GM11168 (cell line): ENCODE measurements around the gene ATXN10.
"Not testable (repeated sequence)": the region's sequence is repeated elsewhere in the genome, so short reads cannot be mapped to it uniquely, and the experiment has no call there.

ENCODE experiments used
- in situ Hi-C: fragments of 300-500 bp; cut with MboI; formaldehyde crosslinking; loops from one replicate; pipeline ENCODE4 v1.12.0; 2022; ENCODE audit warnings: low sequenced_read_pairs; ENCODE audit not compliant: unreplicated experiment

Gene ATXN10

DNA sequence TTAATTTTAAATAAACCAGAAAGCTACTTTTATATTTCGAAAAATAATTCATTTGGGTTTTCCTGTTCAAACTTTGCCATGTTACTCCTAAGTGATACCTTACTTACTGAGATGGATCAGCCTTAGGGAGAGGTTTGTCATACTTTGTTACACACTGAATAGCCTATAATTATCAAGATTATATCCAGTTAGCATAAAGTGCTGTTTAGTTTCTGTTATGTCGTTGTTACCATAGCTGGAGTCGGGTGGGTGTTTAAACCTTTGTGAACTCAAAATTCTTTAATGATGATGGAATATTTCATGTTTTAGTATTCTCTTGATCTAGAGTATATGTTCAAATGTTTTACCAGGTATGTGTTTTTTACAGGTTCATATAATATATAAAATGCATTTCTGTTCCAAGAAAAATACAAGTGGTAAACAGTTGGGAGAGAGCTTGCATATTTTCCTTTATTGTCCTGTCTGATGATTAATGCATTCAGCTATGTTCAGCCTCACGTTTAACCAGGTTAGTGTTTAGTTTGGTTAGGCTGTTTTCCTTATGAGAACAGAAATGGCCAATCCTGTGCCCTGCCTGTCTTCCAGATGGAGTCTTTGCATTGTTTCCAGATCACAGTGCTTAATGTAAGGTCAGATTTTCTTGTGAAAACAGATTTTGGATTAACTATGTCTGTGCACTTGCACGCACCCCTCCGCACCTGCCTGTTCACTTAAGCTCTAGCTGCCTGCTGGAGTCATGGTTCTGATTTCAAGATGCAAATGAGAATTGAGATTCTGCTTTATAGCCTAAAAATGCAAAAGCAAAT, 105.6 kb downstream of the ATXN10 start:
- in situ Hi-C loops, result no loop called here

GRCh38 chr22:45777852-45778375, 106.3 kb downstream of the ATXN10 start:
- in situ Hi-C loops, result no loop called here

- in situ Hi-C loops, result no loop called here
Observed at GRCh38 chr22:45781459-45781858, 109.8 kb downstream of the ATXN10 start.

DNA sequence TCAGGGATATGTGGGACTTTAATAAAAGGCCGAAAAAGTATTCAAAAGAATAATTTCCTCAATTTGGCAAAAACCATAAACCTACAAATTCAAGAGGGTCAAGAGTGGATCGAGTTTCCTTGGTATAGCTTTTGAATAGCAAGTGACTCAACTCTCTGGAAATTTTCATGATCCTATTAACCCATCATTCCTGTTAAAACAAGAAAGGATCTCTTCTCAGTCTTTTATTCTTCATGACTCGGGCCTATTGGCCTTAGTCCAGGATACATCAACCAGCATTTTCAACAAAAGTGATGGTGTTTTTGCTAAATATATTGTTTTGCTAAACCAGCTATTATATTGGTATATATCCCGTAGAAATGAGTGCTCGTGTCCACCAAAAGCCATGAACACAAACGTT, 110.3 kb downstream of the ATXN10 start:
- in situ Hi-C loops, result no loop called here

DNA sequence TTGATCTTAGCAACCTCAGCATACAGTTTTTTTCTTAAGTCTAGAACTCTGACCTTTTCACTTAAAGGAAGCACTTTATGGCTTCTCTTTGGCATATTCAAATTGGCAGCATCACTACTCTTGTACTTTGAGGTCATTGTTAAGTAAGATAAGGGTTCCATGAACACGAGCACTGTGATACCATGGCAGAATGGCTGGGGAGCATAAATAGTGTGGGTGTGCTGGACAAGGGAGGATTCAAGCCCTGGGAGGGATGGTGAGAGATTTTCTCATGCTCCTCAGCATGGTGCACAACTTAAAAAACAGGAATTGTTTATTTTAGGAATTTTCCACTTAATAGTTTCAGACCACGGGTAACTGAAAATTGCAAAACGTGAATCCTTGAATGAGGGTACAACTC, 111.4 kb downstream of the ATXN10 start:
- in situ Hi-C loops, result no loop called here

GRCh38 chr22:45783690-45784089, 112.1 kb downstream of the ATXN10 start:
- in situ Hi-C loops, result no loop called here

GRCh38 chr22:45784357-45785277, 113.0 kb downstream of the ATXN10 start:
- in situ Hi-C loops, result no loop called here

DNA sequence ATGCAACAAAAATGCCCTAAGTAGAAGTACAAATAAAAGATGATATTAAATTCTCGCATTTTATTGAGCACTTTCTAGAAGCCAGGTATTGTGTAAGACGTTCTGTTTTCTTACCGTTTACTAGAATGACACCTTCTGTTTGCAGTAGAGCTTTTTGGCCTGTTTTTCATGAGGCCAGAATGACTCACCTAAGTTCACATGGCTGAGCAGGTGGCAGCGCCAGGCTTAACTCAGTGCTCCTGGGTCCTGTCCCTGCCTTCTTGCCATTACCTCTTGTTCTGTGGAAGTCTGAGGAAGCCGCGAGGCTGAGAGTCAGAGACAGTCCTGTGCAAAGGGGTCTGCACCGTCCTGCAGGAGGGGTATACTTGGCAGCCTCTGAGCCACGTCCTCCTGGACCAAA, 113.8 kb downstream of the ATXN10 start:
- in situ Hi-C loops, result no loop called here

DNA sequence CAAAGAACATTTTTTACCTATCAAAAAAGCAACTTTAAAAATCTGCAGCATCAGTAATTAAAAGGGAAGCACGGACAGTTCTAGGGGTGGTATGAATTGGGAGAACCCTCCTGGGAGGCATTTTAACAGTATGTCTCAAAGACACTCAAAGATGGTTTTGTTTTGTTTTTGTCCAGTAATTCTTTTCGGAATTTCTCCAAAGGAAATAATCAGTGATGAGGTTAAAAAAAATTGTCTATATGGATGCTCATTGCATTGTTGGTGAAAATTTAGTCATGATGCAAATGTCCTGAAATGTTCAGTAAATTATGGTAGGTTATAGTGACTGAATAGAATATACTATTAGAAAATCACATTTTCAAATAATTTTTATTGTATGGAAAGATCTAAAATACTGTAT, 115.1 kb downstream of the ATXN10 start:
- in situ Hi-C loops, result no loop called here

DNA sequence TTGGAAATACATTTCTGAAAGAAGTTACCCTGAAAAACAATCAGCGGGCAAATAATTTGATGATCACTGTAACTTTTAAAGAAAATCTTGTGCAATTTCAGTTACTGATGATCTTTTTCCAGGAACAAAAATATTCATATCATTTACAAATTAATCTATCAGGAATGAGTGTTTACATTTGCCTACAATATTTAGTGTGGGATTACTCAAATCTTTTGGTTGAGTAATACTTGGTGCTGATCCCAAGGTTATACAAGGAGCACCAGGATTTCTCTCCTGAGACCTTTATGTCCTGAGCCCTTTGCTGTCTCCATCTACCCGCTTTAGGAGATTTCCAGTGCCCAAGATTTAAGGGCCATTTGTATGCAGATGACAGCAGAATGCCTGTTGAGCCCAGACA, 116.1 kb downstream of the ATXN10 start:
- in situ Hi-C loops, result no loop called here

DNA sequence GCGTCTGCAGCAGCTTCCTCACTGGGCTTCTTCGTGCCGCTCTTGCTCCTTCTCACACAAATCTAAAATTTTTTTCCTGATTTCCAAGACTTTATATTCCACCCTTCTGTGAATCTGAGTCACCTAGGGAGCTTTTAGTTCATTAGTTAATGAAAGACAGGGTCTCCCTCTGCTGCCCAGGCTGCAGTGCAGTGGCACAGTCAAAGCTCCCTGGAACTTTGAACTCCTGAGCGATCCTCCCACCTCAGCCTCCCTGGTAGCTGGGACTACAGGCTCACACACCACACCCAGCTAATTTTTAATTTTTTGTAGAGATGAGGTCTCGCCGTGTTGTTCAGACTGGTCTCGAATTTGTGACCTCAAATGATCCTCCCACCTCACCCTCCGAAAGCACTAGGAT, 116.9 kb downstream of the ATXN10 start:
- in situ Hi-C loops, result no loop called here

- in situ Hi-C loops, result no loop called here
Observed at GRCh38 chr22:45790401-45790800, 118.8 kb downstream of the ATXN10 start.

DNA sequence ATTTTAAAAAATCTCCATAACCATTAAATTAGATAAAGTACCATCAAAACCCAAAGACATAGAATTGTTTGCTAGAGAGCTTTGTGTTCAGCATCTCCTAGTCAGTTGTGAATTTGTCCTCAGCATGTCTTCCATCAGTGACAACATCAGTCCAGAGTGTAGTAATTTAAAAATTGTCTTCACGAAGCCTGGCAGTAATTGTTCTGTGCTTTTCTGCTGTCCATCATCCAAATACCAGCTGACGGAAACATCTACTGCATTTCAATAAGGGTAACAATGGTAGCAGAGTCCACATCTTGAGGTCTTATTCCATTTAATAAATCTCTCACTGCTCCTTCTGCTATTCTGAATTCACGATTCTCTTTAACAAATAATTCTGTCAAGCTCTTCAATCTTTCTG, 121.5 kb downstream of the ATXN10 start:
- in situ Hi-C loops, result no loop called here

- in situ Hi-C loops, result no loop called here
Observed at GRCh38 chr22:45793892-45794291, 122.3 kb downstream of the ATXN10 start.

- in situ Hi-C loops, result not testable (repeated sequence)
Observed at GRCh38 chr22:45796009-45796408, 124.4 kb downstream of the ATXN10 start.

DNA sequence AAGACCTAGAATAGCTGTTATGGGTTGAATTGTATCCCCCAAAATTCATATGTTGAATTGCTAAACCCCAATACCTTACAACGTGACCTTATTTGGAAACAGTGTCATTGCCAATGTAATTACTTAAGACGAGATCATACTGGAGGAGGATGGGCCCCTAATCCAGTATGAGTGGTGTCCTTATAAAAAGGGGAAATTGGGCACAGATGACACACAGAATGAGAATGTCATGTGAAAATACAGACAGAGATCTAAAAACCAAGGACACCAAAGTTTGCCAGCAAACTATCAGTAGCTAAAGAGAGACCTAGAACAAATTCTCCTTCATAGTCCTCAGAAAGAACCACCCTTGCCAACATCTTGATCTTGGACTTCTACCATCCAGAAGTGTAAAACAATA, 127.7 kb downstream of the ATXN10 start:
- in situ Hi-C loops, result no loop called here

DNA sequence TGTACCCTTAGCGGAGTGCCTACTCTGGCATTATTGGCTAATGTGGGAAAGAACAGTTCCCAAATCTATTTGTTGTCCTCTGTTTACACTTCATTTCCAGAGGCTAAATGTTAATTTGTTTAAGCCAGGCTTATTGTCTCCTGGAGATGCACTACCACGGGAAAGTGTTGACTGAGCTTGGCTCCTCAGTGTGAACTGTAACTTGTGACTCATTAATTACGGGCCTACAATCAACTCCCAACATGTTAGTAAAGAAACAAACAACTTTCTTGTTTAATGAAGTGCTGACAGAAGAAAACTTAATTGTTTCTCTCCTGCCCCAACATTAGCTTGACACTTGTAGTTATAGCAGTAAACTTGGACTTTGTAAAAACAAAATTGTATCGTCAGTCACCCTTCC, 130.4 kb downstream of the ATXN10 start:
- in situ Hi-C loops, result no loop called here

DNA sequence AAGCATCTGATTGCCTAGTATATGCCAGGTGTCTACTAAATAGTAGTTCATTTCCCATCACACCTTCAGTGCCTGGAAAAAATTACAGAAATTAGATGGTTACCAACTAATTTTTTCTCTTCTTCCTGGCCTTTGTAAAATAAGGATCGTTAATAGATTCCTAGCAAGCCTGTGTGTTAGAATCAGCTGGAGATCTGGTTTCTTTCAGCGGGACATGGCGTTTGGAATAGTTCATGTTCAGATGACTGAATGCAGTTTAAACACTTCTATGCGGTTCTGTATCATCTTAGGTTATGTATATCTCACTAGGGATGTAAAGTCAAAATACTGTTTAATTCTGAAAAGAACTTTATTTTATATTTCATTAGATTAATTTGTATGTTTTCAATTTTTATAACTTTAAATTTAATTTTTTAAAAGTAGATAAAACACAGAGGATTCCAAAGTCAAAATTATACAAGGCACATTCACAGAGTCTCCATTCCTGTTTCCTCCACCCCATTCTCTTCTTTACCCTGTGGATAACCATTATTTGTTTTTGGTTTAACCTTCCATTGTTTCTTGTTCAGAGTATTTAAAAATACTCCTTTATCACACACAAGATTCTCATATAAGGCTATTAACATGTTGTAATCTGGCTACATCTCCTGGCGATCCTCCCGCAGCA, 132.8 kb downstream of the ATXN10 start:
- in situ Hi-C loops, result no loop called here

DNA sequence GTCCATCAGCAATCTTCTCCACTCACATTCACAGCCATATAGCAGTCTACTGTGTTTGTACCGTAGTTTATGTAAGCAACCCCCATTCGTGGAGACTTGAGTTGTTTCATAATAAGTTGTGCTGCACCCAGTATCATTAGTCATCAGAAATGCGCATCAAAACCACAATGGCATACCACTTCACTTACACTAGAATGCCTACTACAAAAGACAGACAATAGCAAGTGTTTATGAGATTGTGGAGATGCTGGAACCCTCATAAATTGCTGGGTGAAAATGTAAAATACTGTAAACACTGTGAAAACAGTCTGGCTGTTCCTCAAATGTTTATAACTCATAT, 133.3 kb downstream of the ATXN10 start:
- in situ Hi-C loops, result no loop called here

GRCh38 chr22:45805413-45805812, 133.8 kb downstream of the ATXN10 start:
- in situ Hi-C loops, result no loop called here
